Choroid plexus epithelial cell (primary cell): ENCODE data around the gene SCN5A.
A peak's percentile ranks its signal among the peaks of the same experiment; 100 is the strongest.

ENCODE experiments used
- DNase-seq: peaks from one replicate; pipeline ENCODE4 v3.0.0-alpha.2; 2010; ENCODE audit warnings: low read depth
- H3K4me3 ChIP-seq: 2 replicates; pipeline ENCODE4 v1.5.1; 2011; ENCODE audit warnings: low read depth, mild to moderate bottlenecking, control low read depth, low read length, moderate library complexity
- CTCF ChIP-seq: conservative IDR thresholded peaks from 2 replicates; pipeline ENCODE4 v1.5.1; 2011; ENCODE audit warnings: low read depth, mild to moderate bottlenecking, control low read depth, inconsistent platforms, low read length, moderate library complexity

The SCN5A gene

GRCh38 chr3:38687321-38687720 lies 37.8 kb upstream of the SCN5A start:
- TF ChIP-seq CTCF, result no peak
- no peak for DNase-seq
- H3K4me3 ChIP-seq, result no peak overlapping the region

GRCh38 chr3:38684546-38684945 lies 35.1 kb upstream of the SCN5A start:
- DNase-seq, result no peak
- TF ChIP-seq CTCF, result no peak

GRCh38 chr3:38669668-38670067 lies 20.2 kb upstream of the SCN5A start:
- no peak for DNase-seq
- H3K4me3 ChIP-seq, result no peak overlapping the region
- no peak for TF ChIP-seq CTCF

More at GRCh38 chr3:38684546-38684945, 35.1 kb upstream of the SCN5A start:
- no peak overlapping the region for H3K4me3 ChIP-seq

DNA sequence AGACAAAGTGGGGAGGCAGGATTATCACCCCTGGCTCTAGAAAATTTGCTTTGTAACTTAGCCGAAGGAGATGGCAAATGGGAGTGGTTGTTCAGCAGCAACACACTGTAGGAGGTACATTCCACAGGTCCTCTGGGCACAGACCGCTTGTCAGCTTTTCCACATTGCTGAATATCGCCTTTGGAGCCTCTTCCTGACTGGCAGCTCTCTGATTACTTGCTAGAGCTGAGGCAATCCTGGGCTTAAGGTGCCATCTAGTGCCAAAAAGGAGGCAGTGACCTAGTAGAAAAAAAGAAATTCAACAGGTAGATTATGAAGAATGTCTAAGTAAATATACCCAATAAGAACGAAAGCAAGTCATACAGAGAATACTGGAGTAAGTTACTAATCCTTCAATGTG lies 13.1 kb upstream of the SCN5A start:
- no peak overlapping the region for H3K4me3 ChIP-seq
- peak; percentile 65 for TF ChIP-seq CTCF
- peak; percentile 68 for DNase-seq

DNA sequence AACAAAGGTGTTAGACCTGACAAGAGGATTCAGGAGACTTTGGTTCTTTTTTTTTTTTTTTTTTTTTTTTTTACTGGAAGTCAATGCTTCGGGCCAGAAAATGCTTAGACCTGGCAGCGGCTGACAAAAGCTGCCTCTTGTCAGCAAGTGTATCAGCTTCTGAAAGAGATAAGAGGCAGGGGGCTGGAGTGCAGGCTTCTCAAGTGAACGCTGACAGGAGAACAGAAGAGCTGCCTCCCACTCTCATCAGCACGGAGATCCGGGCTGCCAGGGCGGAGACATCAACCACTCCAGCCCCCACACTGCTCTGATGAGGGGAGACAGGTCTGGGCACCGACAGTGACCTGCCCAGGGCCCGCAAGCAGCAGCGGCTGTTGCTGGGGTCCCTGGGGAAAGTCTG lies 9.4 kb upstream of the SCN5A start:
- no peak for TF ChIP-seq CTCF
- no peak overlapping the region for H3K4me3 ChIP-seq
- DNase-seq, result no peak

DNA sequence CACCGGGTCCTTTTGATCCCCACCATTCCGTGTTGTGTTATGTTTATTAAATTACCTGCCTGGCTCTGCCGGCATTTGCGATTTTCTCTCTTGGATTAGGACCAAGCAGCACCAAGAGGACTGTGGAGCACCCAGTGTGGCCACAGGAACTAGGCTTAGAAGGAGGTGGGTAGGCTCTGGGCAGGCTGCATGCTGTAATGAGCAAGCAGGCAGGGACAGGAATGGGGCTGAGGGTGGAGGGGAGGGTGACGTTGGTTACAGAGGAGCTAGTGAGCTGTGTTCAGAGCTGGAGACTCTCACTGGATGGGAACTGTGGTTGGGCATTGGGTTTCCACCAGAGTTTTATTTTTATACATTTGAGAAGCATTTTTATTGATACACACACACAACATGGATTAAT lies 7.9 kb upstream of the SCN5A start:
- no peak for DNase-seq
- no peak for TF ChIP-seq CTCF
- no peak overlapping the region for H3K4me3 ChIP-seq

DNA sequence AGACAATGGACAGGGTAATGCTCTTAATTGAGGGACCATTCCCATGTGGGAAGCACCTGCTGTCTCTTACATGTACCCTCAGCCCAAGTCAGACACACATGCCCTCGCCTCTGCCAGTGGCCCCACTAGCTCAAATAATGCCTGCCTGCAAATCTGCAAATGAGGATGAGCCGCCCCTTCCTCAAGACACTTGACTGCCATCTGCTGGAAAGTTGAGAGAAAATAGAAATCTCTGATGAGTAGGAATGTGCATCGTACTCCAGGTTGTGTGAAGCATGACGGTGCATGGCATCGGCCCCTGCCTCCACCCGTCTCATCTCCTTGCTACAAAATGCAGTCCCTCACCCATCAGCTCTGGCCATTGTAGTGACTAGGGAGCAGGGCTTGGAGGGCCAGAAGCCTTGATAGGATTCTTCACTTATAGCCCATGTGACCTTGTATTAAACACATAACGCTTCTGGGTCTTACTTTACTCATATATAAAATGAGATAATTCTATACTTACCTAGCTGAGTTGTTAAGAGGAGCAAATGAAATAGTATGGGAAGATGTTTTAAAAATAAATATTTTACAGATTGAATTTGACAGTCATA lies 6.3 kb upstream of the SCN5A start:
- H3K4me3 ChIP-seq, result no peak overlapping the region
- peak; percentile 74 for DNase-seq
- peak; percentile 74 for TF ChIP-seq CTCF
